Uterus (tissue), 4 donors: ENCODE data around the gene SPATA7. TPM values are rescaled to one million over a fixed set of nuclear protein-coding genes. Genes with fewer than 3 reads are reported as not detected.
"Not testable (repeated sequence)": the region's sequence is repeated elsewhere in the genome, so short reads cannot be mapped to it uniquely, and the experiment has no call there.

Experiments used
- DNase-seq, 2 donors: peaks; one replicate each; pipeline ENCODE4 v3.0.0-alpha.2; 2019 to 2020
- H3K27ac ChIP-seq, 2 donors: fragments of 200-600 bp; sonication (generic); 1 replicate in 1 of 2; 2 replicates in 1 of 2; pipeline ENCODE4 v1.5.1; 2016 to 2018
- H3K27me3 ChIP-seq, 2 donors: fragments of 200-600 bp; sonication (generic); one replicate each; pipeline ENCODE4 v1.5.1; 2018 to 2019; ENCODE audit warnings: control low read depth in 1 of 2
- H3K36me3 ChIP-seq, 2 donors: fragments of 200-600 bp; sonication (generic); one replicate each; pipeline ENCODE4 v1.5.1; 2019; ENCODE audit warnings: control low read depth in 1 of 2
- H3K4me1 ChIP-seq, 2 donors: fragments of 200-600 bp; sonication (generic); one replicate each; pipeline ENCODE4 v1.5.1; 2018 to 2019; ENCODE audit warnings: control low read depth in 1 of 2
- H3K4me3 ChIP-seq, 2 donors: fragments of 200-600 bp; sonication (generic); 1 replicate in 1 of 2; 2 replicates in 1 of 2; pipeline ENCODE4 v1.5.1; 2018 to 2019; ENCODE audit warnings: mild to moderate bottlenecking in 1 of 2
- H3K9me3 ChIP-seq, 2 donors: fragments of 200-600 bp; sonication (generic); one replicate each; pipeline ENCODE4 v1.5.1; 2019; ENCODE audit warnings: control low read depth in 1 of 2
- POLR2A ChIP-seq, 2 donors: fragments of 450-650 bp; IDR thresholded peaks; one replicate each; pipeline ENCODE4 v1.6.1; 2016; ENCODE audit warnings: antibody characterized with exemption in 2 of 2, mild to moderate bottlenecking in 1 of 2, moderate library complexity in 1 of 2
- intact Hi-C: fragments of 100-400 bp; cut with DNase I; formaldehyde crosslinking; loops from one replicate; pipeline ENCODE4 v1.15.1; 2023; ENCODE audit warnings: low total_unique reads
- total RNA-seq, 4 donors: library from RNA; depleted of rRNA in 3 of 4; stranded (reverse); fragments of >200 nt in 3 of 4; gene quantifications; one replicate each; pipeline versions ENCODE4 v1.1.0 to v1.2.4, GENCODE V29; 2014 to 2023
- TF ChIP-seq, protein P1 (sequence below), 4 experiments: fragments of 200-600 bp in 2 of 4; fragments of 450-650 bp in 2 of 4; sonication (generic) in 2 of 4; IDR thresholded peaks; one replicate each; pipeline ENCODE4 v1.5.1; 2016 to 2019; ENCODE audit warnings: antibody characterized with exemption in 4 of 4, mild to moderate bottlenecking in 2 of 4, moderate library complexity in 1 of 4
- donor health status: DM: yes; HTN: yes; CAD: no.

Gene SPATA7
- total RNA-seq, 4 donors from 2014 or later: 21.3 to 61.8 (median 41.6) TPM

DNA sequence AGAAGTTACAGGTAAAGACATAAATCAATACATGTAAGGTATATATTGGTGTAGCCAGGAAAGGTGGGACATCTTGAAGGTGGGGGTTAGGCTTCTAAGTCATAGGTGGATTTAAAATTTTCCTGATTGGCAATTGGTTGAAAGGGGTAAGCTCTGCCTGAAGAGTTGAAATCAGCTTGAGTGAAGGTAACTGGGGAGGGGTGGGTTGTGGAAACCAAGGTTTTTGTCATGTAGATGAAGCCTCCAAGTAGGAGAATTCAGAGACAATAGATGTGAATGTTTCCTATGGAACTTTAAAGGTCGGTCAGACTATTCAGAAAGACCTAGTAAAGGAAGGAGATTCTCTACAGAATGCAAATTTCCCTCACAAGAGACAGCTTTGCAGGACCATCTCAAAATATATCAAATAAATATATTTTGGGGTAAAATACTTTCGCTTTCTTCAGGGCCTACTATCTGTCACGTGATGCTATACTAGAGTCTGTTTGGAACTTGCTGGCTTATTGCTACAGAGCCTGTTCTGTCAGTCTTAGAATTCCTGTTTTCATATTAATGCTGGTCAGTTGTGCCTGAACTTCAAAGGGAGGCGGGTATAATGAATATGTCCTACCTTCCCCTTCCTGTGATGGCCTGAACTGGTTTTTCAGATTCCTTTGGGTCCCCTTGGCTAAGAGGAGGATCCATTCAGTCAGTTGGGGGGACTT, 20.6 kb upstream of the SPATA7 start:
- intact Hi-C loops: no loop called here
- Histone ChIP-seq H3K27me3 (no peaks in the 10 kb centered on the region), H3K9me3 (no peaks in the 10 kb centered on the region), H3K4me1 (no peaks in the 10 kb centered on the region), H3K36me3 (no peaks in the 10 kb centered on the region), H3K4me3 (no peak overlapping the region), H3K27ac (no peak overlapping the region)
- no peak for TF ChIP-seq POLR2A (IDR thresholded peaks at IDR 0.05)
- TF ChIP-seq, protein P1, sequence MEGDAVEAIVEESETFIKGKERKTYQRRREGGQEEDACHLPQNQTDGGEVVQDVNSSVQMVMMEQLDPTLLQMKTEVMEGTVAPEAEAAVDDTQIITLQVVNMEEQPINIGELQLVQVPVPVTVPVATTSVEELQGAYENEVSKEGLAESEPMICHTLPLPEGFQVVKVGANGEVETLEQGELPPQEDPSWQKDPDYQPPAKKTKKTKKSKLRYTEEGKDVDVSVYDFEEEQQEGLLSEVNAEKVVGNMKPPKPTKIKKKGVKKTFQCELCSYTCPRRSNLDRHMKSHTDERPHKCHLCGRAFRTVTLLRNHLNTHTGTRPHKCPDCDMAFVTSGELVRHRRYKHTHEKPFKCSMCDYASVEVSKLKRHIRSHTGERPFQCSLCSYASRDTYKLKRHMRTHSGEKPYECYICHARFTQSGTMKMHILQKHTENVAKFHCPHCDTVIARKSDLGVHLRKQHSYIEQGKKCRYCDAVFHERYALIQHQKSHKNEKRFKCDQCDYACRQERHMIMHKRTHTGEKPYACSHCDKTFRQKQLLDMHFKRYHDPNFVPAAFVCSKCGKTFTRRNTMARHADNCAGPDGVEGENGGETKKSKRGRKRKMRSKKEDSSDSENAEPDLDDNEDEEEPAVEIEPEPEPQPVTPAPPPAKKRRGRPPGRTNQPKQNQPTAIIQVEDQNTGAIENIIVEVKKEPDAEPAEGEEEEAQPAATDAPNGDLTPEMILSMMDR (IDR thresholded peaks at IDR 0.05): no peak
- DNase-seq: no peak

DNA sequence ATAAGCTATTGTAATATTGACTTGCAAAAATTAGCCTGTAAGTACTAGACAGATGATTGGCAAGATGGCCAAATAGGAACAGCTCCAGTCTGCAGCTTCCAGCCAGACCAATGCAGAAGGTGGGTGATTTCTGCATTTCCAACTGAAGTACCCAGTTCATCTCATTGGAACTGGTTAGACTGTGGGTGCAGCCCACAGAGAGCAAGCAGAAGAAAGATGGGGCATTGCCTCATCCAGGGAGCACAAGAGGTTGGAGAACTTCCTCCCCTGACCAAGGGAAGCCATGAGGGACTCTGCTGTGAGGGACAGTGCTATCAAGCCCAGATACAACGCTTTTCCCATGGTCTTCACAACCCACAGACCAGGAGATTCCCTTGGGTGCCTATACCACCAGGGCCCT, 16.0 kb upstream of the SPATA7 start:
- no peak overlapping the region for H3K4me3 ChIP-seq
- no peak for DNase-seq
- intact Hi-C loops: no loop called here
- H3K9me3 ChIP-seq: no peaks in the 10 kb centered on the region
- no peak overlapping the region for H3K27ac ChIP-seq
- H3K4me1 ChIP-seq: no peaks in the 10 kb centered on the region
- TF ChIP-seq POLR2A (IDR thresholded peaks at IDR 0.05): no peak
- TF ChIP-seq, protein P1 (IDR thresholded peaks at IDR 0.05): no peak
- no peaks in the 10 kb centered on the region for H3K27me3 ChIP-seq
- H3K36me3 ChIP-seq: no peaks in the 10 kb centered on the region

DNA sequence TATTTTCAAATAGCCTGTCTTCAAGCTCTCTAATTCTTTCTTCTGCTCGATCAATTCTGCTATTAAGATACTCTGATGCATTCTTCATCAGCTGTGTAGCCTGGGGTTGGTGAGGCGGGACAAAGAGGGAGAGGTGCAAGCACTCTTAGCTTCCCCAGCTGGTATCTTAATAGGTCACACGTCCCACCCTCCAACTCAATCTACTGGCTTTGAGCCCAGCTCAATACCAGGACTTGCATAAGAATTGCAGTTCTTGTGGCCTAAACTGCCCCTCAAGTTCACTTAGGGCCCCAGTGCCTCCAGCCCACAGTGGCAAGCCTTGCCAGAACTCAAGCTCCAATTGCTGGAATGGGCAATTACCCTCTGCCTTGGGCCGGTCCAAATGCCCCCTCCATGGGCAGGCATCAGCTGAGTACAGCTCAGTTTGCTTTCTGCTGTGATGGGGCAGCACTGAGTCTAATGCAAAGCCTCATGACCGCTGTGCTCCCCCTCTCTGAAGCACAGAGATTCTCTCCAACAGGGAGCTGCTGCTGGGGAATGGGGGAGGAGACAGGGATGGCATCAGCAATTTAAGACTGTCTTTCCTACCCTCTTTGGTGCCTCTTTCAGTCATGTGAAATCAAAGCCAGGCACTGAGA, 5.6 kb upstream of the SPATA7 start:
- no peaks in the 10 kb centered on the region for H3K36me3 ChIP-seq
- intact Hi-C loops: no loop called here
- H3K27ac ChIP-seq: no peak overlapping the region
- no peak overlapping the region for H3K4me3 ChIP-seq
- H3K9me3 ChIP-seq: no peaks in the 10 kb centered on the region
- H3K27me3 ChIP-seq: no peaks in the 10 kb centered on the region
- DNase-seq: no peak
- no peaks in the 10 kb centered on the region for H3K4me1 ChIP-seq
- no peak for TF ChIP-seq POLR2A (IDR thresholded peaks at IDR 0.05)
- TF ChIP-seq, protein P1 (IDR thresholded peaks at IDR 0.05): no peak

DNA sequence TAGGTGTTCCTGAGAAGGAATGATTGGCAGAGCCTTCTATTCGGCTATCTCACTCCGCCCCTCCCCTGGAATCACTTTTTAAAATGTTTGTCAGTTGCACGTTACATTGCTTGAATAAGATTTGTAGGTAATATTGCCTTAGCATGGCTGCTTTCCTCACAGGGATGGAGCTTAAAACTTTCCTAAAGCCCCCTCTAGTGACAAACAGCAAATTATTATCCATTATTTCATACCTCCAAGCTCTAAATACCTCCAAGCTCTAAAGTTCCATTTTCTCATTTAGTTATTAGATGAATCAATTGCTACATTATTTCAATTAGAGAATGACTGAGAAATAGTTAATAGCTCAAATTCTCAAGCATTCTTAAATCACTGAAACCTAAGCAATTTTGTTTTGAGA, 5.1 kb upstream of the SPATA7 start:
- H3K4me3 ChIP-seq: no peak overlapping the region
- H3K36me3 ChIP-seq: no peaks in the 10 kb centered on the region
- intact Hi-C loops: no loop called here

DNA sequence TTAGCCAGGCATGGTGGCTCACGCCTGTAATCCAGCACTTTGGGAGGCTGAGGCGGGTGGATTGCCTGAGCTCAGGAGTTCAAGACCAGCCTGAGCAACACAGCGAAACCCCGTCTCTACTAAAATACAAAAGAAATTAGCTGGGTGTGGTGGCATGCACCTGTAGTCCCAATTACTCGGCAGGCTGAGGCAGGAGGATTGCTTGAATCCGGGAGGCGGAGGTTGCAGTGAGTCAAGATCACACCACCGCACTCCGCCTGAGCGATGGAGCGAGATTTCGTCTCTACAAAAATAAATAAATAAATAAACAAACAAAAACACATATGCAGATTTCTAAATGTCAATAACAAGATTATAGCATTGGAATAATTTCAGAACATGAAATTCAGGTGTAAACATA, 3.8 kb upstream of the SPATA7 start:
- H3K27ac ChIP-seq, DNase-seq, H3K9me3 ChIP-seq, H3K27me3 ChIP-seq, H3K4me1 ChIP-seq, intact Hi-C loops, H3K4me3 ChIP-seq, H3K36me3 ChIP-seq: not testable (repeated sequence)

More for the DNA sequence above, 5.1 kb upstream of the SPATA7 start:
- DNase-seq: no peak
- Histone ChIP-seq H3K9me3 (no peaks in the 10 kb centered on the region), H3K4me1 (no peaks in the 10 kb centered on the region), H3K27ac (no peak overlapping the region), H3K27me3 (no peaks in the 10 kb centered on the region)
- TF ChIP-seq, protein P1 (IDR thresholded peaks at IDR 0.05): no peak
- TF ChIP-seq POLR2A (IDR thresholded peaks at IDR 0.05): no peak
